ENCODE results near the gene GPR152. TPM values are rescaled to one million over a fixed set of nuclear protein-coding genes. Genes with fewer than 3 reads are reported as not detected.

The GPR152 gene
- total RNA-seq, 2 donors from 2014 or later: not detected

GRCh38 chr11:67472882-67473281, 20.4 kb upstream of the GPR152 start:
- no peak for ATAC-seq (ENCODE audit: insufficient number of reproducible peaks, low FRiP score, low read depth)
- Histone ChIP-seq H3K9me3 (no peaks in the 10 kb centered on the region), H3K36me3 (no peaks in the 10 kb centered on the region), H3K4me1 (ENCODE audit: control insufficient read depth in 1 of 2, low read depth in 2 of 2) (peaks cover 5 to 13% of the 10 kb centered on the region in 2 donors), H3K27ac (no peak overlapping the region), H3K4me3 (no peak overlapping the region), H3K27me3 (replicated peaks; ENCODE audit: insufficient read depth) (no peaks in the 10 kb centered on the region)
- TF ChIP-seq CTCF (IDR thresholded peaks at IDR 0.05): no peak
- no peak for DNase-seq (ENCODE audit: low spot score)

- Histone ChIP-seq H3K4me1 (ENCODE audit: control insufficient read depth in 1 of 2, low read depth in 2 of 2) (peaks cover 10 to 31% of the 10 kb centered on the region in 2 donors), H3K27me3 (replicated peaks; ENCODE audit: insufficient read depth) (no peaks in the 10 kb centered on the region), H3K9me3 (no peaks in the 10 kb centered on the region), H3K4me3 (no peak overlapping the region), H3K27ac (no peak overlapping the region), H3K36me3 (no peaks in the 10 kb centered on the region)
- no peak for TF ChIP-seq CTCF (IDR thresholded peaks at IDR 0.05)
- ATAC-seq (ENCODE audit: insufficient number of reproducible peaks, low FRiP score, low read depth) (no peak), DNase-seq (ENCODE audit: low spot score) (no peak)
These were observed 17.9 kb upstream of the GPR152 start for GRCh38 chr11:67470337-67471002.

- Histone ChIP-seq H3K9me3 (no peaks in the 10 kb centered on the region), H3K4me1 (ENCODE audit: control insufficient read depth in 1 of 2, low read depth in 2 of 2) (peaks cover 10 to 37% of the 10 kb centered on the region in 2 donors), H3K36me3 (no peaks in the 10 kb centered on the region), H3K27me3 (replicated peaks; ENCODE audit: insufficient read depth) (no peaks in the 10 kb centered on the region), H3K27ac (peak overlapping the region; percentile 89 to 90), H3K4me3 (peak overlapping the region; percentile 93)
- TF ChIP-seq CTCF (IDR thresholded peaks at IDR 0.05): no peak
- ATAC-seq (ENCODE audit: insufficient number of reproducible peaks, low FRiP score, low read depth): no peak
- no peak for DNase-seq (ENCODE audit: low spot score)
These were observed 16.9 kb upstream of the GPR152 start for GRCh38 chr11:67469508-67469811.

GRCh38 chr11:67468759-67469507, 16.4 kb upstream of the GPR152 start, which contains the start of gene TMEM134:
Gene TMEM134 (minus strand): TSS chr11:67469251. CDS start chr11:67469192, 59 bp downstream.
- ATAC-seq (ENCODE audit: insufficient number of reproducible peaks, low FRiP score, low read depth): peak; percentile 55
- no peaks in the 10 kb centered on the region for H3K36me3 ChIP-seq
- H3K4me3 ChIP-seq: peak within 1 kb of the TSS; percentile 93
- peaks cover 10 to 41% of the 10 kb centered on the region in 2 donors for H3K4me1 ChIP-seq (ENCODE audit: control insufficient read depth in 1 of 2, low read depth in 2 of 2)
- TF ChIP-seq CTCF (IDR thresholded peaks at IDR 0.05): peak; percentile 42
- H3K27me3 ChIP-seq (replicated peaks; ENCODE audit: insufficient read depth): no peaks in the 10 kb centered on the region
- peak; percentile 60 for DNase-seq (ENCODE audit: low spot score)
- peak within 1 kb of the TSS; percentile 89 to 90 for H3K27ac ChIP-seq
- H3K9me3 ChIP-seq: no peaks in the 10 kb centered on the region

GRCh38 chr11:67468456-67468758, 15.9 kb upstream of the GPR152 start:
- Histone ChIP-seq H3K27ac (peak overlapping the region; percentile 65 to 89), H3K36me3 (no peaks in the 10 kb centered on the region), H3K4me1 (ENCODE audit: control insufficient read depth in 1 of 2, low read depth in 2 of 2) (peaks cover 10 to 44% of the 10 kb centered on the region in 2 donors), H3K4me3 (peak overlapping the region; percentile 93), H3K27me3 (replicated peaks; ENCODE audit: insufficient read depth) (no peaks in the 10 kb centered on the region), H3K9me3 (no peaks in the 10 kb centered on the region)
- ATAC-seq (ENCODE audit: insufficient number of reproducible peaks, low FRiP score, low read depth): no peak
- no peak for DNase-seq (ENCODE audit: low spot score)
- no peak for TF ChIP-seq CTCF (IDR thresholded peaks at IDR 0.05)

Measured in thoracic aorta (tissue), 2 donors.